Testis (tissue), 2 donors: Measurements from ENCODE around the gene ARRDC5.

Source experiments
- CTCF ChIP-seq, 3 experiments: fragments of 450-650 bp in 2 of 3; fragments of 200-600 bp in 1 of 3; sonication (generic) in 1 of 3; IDR thresholded peaks; one replicate each; pipeline ENCODE4 v1.5.1; 2016 to 2019; ENCODE audit warnings: antibody characterized with exemption in 3 of 3, mild to moderate bottlenecking in 2 of 3, moderate library complexity in 1 of 3
- POLR2A ChIP-seq: fragments of 450-650 bp; IDR thresholded peaks from one replicate; pipeline ENCODE4 v1.6.1; 2017; ENCODE audit warnings: antibody characterized with exemption, mild to moderate bottlenecking, moderate library complexity

DNA sequence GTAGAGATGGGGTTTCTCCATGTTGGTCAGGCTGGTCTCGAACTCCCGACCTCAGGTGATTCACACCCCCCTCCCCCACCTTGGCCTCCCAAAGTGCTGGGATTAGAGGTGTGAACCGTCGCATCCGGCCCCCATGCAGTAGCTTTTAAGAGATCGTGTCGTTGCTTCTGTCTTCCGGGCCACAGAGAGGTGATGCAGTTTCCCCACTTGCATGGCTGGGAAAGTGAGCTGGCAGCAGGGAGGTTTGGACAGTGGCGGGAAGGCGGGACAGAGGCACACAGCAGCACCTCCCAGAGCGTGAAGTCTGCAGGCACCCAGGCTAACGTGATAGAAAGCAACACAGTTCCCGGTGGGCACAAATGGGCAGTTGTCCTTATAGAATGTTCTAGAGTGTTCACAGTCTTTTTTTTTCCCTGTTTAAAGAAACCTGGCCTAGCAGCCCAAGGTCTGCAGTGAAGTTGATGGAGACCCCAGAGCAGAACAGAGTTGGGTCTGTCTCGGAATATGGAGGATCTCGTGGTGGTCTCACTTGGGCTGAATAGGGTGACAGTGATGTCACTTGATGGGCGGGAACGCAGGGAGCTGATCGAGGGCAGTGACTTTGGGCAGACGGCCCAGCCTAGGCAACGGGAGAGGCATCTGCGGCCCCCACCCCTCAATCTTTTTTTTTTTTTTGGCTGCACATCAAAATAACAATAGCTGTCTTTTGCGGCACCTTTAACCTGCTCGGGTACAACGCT, 11.5 kb upstream of the ARRDC5 start:
- no peak for TF ChIP-seq CTCF (IDR thresholded peaks at IDR 0.05)
- TF ChIP-seq POLR2A, result no peak
